ENCODE measurements around the gene FRMD4A.

FRMD4A gene

GRCh38 chr10:14040787-14041631 is 289.7 kb downstream of the FRMD4A start:
- DNase-seq = peak; percentile 3

GRCh38 chr10:14039968-14040668 is 290.6 kb downstream of the FRMD4A start:
- DNase-seq = no peak

- no peak for DNase-seq
Observed at GRCh38 chr10:14036233-14036632, 294.5 kb downstream of the FRMD4A start.

- no peak for DNase-seq
Observed at GRCh38 chr10:14035506-14035905, 295.2 kb downstream of the FRMD4A start.

GRCh38 chr10:14032406-14032998 is 298.2 kb downstream of the FRMD4A start:
- peak; percentile 34 for DNase-seq

GRCh38 chr10:14026325-14026724 is 304.4 kb downstream of the FRMD4A start:
- no peak for DNase-seq

GRCh38 chr10:14025283-14026189 is 305.2 kb downstream of the FRMD4A start:
- no peak for DNase-seq

- DNase-seq = no peak
Observed at GRCh38 chr10:14024329-14025202, 306.2 kb downstream of the FRMD4A start.

- no peak for DNase-seq
Observed at GRCh38 chr10:14023673-14024328, 306.9 kb downstream of the FRMD4A start.

- no peak for DNase-seq
Observed at GRCh38 chr10:14022954-14023672, 307.6 kb downstream of the FRMD4A start.

GRCh38 chr10:14022052-14022451 is 308.7 kb downstream of the FRMD4A start:
- no peak for DNase-seq

GRCh38 chr10:14020037-14020664 is 310.6 kb downstream of the FRMD4A start:
- DNase-seq = no peak

- no peak for DNase-seq
Observed at GRCh38 chr10:14017467-14017866, 313.3 kb downstream of the FRMD4A start.

- no peak for DNase-seq
Observed at GRCh38 chr10:14016931-14017333, 313.8 kb downstream of the FRMD4A start.

- no peak for DNase-seq
Observed at GRCh38 chr10:14016011-14016536, 314.6 kb downstream of the FRMD4A start.

GRCh38 chr10:14014423-14014822 is 316.3 kb downstream of the FRMD4A start:
- DNase-seq = no peak

GRCh38 chr10:14010769-14011574 is 319.8 kb downstream of the FRMD4A start:
- no peak for DNase-seq

GRCh38 chr10:14010101-14010558 is 320.6 kb downstream of the FRMD4A start:
- DNase-seq = no peak
